ENCODE results near the gene ASPSCR1.

GRCh38 chr17:82063424-82064415 is 86.3 kb downstream of the ASPSCR1 start:
- TF ChIP-seq CTCF (IDR thresholded peaks at IDR 0.05) (no peak), POLR2A (IDR thresholded peaks at IDR 0.05) (no peak)

Measured in esophagus squamous epithelium (tissue), 4 donors.